Measurements from ENCODE around the gene SYTL2.
A peak's percentile ranks its signal among the peaks of the same experiment; 100 is the strongest.

SYTL2 gene

DNA sequence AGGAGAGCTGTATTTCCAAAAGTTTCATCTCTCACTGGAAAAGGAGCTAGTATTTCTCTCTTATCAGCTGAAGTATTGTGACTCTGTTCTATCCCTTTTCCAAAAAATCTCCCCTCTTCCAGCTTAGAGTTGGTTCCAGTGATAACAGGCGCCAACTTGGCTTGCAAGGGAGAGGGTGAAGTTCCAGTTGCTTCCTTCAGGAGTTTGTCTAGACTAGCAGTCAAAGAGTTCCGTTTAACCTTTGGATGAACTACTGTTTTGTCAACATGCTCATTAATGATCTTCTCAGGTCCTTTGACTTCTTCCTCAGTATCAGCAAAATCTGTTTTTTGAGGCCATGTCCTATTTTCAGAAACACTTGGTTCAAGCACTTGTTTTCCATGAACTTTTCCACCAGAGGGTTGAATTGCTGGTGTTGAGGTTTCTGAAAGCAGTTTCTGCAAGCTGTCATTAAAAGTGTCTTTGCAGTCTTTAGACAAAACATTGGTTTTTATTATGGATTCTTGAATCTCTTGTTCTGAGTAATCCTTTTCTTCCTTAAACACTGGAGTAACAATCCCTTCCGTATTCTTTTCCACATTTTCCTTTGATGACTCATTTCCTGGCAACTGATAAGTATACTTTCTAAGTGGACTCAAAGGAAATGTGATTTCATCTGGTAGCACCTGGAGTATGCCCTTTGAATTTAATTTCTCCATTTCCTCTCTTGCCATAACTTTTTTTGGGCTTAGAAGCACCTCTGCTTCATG, 85.3 kb downstream of the SYTL2 start:
- no peak for DNase-seq

DNA sequence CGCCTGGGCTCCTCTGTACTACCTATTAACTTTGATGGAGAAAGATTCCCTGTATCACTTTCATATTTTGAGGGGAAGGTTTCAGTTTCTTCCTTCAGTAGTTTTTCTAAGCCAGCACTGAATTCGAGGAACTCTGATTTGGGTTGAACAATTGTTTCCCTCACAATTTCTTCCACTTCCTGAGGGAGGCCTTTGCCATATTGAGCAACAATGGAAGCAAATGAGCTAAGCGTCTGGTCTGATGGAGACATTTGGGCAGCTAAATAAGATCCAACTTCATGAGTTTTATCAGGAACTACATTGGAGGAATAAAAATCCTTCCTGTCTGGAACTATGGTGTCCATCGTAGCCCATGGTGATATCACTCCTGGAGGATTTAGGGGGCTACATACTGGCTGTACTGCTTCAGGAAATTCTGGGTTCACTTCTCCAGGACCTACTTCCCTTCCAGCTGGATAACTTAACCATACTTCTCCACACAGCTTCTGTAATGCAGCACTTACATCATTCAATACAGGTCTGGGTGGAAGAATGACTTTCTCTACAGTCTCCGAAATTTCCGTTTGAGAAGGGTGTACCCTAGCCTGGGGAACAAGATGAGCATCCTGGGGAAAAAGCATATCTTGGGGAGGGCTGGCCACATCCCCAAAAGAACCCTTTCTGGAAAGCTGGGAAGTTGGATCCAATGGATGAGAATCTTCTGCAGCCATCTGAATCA, 86.0 kb downstream of the SYTL2 start:
- DNase-seq = no peak

DNA sequence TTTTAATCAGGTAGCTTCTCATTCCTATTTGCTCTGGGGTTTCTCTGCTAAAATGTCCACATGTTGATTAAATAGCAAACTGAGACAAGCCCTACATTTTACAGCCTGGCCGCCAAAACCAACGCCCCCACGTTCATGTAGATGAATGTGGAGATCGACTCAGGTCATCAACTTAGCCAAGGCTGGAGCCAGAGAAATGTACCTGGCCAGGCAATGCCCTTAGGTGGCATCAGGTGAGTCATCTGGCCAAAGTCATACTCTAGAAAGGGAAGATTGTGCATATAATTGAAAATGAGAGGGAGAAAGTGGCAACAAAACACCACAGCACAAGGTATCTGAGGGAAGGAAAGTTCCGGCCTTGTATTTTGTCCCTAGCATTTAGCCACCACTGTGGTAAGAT, 87.9 kb downstream of the SYTL2 start:
- DNase-seq = no peak

DNA sequence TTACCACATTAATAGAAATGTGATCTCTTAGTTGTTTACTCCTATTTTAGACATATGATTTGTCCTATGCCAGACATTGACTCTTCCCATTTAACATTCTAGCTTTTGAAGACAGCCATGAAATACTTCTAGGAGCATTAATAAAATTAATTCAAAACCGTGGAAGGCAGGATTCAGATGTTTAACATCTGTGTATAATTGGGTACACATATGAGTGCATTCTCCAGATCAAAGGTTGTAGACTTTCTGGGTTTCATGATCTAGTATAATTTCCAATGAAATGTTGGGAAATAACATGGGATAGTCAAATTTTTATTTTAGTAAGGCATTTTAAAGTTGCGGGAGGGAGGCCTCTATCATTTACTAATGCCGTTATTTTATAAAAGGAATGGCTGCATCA, 89.8 kb downstream of the SYTL2 start:
- no peak for DNase-seq

DNA sequence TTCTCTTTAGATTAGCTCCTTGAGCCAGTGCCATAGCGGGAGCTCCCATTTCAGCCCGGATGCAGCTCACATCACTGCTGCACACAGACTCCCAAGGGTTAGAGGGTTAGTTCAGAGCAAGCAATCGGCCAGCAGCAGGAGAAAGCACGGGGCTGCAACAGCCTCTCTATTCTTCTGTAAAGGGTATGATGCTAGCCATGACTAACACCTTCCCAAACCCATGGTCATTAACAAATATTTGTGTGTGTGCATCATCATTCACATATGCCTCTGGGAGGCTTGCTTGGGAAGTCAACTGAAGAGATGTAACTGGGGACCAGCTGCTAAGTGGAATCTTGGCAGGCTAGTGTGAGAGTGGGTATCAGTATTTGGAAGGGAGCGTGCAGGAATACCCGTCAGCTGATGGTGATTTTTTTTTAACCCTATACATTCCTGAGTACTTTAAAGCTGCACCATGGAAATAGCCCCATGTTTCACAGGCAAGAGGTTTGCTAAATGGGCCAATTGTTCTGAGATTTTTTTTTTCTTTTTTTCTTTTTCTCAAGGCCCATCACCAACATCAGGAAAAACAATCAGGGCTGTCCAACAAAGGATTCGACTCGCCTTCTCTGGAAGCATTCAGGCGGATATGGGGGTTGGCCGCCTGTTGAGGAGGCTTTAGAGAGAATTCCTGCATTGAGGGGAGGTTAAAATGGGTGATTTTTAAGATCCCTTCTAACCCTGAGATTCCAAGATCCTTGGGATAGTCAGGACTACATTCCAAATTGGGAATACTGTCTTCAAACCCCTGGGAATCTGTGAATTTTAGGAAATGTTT, 91.7 kb downstream of the SYTL2 start:
- DNase-seq = no peak

DNA sequence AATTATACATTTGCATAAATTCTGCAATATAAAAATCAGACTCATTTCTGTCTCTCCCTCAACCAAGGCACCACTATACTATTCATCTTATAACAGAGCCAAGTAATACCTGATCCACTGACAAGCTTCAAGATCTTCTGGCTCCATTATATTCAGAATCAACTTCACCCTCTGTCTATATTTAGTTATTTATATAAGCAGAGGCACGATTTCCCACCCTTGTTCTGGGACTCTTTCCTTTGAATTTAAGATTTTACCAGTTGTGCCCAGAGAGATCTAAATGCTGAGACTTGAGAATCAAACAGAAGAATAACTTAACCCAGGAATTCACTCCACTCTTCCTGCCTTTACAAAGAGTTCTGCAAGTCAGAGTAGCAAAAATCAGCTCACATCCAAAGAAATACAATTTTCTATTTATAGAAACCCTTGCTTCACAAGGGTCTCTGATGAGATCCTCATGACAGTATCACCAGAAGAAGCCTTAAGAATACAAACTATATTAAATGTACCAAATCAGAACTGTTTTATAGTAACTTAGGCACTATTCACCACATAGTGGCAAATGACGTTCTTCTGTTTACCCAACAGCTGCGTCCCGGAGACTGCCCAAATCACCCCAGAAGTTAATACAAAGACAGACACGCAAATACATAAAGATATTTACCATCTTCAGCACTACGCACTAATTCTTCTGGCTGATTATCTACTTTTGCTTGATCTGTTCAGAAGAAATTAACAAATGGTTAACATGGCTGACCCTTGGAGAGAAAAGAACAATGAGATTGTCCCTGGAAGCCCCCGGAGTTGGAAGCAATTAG, 92.6 kb downstream of the SYTL2 start:
- peak; percentile 9 for DNase-seq

DNA sequence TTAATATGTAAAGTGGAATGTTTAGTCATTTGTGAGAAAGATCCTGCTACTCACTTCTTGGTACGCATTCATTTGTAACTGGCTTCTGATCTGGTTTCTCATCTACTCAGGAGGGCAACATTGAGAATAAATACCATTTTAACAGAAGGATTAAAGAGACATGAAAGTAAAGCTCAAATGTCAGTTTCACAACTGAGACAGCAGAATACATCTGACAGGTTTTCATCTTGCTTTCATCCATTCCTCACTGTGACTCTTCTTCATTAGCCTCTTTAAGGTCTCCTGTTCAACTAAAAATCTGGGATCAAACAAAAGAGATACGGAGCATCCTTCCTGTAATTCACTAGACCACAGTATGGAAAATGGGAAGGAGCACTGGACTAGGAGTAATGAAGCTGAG, 93.5 kb downstream of the SYTL2 start:
- DNase-seq = no peak

DNA sequence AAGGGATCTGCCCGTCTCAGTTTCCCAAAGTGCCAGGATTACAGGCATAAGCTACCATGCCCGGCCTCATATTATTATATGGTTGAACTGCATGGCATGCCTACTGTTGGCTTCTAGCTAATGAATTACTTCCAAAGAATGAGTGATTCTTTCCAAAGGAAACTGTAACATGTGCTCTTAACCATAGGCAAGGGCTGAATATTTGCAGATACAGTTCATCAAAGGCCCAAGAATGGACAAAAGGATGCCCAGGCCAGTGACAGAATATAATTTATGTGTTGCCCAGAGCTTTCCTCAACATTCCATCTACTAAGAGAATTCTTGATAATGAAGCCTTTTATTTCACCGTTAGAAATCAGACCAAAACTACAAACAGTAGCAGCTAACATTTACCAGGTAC, 98.0 kb downstream of the SYTL2 start:
- no peak for DNase-seq

DNA sequence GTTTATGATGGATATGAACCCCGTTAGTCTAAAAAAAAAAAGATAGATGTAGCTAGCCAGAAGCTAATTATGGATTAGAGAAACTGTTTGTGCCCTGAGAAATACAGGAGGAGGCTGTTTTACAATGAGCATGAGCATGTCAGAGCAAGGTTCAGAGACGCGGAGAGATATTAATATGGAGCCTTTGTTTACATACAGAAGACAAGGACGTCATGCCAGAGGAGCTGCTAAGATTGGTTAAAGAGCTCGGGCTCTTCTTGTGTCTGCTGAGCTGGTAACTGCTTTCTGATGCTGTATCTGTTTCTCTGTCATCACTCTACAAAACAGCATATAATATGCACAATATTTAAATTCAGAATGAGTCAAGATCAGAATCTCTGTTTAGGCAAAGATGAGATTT, 100.0 kb downstream of the SYTL2 start:
- no peak for DNase-seq

DNA sequence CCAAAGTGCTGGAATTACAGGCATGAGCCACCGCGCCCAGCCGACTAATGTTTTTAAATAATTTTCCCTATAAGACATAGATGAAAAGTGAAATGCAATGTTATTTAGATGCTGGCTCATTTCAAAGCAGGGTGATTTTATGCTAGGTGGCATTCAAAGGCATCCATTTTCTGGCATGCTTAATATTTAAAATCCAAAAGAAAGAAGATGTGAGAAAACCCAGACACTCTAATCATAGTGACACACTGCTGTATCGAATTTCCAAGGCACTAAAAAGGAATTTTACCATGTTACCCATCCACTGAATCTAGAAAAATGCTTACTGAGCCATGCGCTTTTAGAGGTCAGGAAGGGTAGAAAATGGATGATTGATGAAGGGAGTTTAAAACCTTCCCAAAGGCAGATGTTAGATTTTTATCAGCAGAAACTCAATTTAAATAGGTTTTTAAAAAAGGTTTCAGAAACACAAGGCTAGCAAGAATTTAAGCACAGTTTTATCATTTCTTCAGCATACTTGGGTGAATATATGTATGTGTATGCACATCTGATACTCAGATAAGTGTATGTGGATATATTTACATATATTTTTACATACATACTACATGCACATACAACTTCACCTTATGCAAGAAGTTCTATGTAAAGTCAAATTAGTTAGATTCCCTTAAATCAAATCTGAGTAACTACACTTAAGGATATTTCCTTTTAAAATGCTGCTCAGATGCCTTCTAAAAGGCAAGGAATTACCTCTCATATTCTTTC, 100.8 kb downstream of the SYTL2 start:
- no peak for DNase-seq

DNA sequence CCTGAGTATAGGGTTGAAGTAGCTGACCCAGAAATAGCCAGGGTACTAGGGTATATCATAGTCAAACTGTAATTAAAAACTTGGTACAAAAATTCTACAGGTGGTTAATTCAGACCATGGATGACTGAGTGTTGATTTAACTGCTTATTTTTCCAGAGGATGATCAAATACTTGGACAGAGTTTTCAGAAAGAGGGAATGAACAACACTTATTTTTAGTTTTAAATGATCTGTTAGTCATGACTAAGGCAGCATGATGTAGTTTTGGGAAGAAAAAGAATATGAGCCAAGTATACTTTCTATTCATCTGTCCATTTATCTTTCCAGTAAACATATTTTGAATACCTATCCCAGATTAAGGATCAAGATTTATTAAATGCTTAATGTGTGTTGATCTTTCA, 105.1 kb downstream of the SYTL2 start:
- no peak for DNase-seq

DNA sequence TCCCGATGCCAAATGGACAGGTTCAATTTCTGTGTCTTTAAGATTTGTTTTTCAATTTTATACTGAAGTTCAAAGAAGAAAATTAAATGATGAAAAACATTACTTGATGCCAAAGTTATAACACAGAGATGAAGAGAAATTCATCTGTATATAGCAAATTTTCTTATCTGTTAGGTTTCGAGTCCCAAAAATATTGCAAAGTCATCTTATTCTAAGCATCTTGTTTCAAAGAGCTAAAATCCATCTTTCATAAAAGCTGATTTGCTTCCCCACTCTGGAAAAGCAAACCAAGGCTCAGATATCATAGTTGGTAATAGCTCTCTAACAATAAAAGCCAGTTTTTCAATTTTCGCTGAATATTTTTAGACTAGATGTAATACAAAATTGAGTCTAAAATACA, 106.0 kb downstream of the SYTL2 start:
- DNase-seq = no peak

DNA sequence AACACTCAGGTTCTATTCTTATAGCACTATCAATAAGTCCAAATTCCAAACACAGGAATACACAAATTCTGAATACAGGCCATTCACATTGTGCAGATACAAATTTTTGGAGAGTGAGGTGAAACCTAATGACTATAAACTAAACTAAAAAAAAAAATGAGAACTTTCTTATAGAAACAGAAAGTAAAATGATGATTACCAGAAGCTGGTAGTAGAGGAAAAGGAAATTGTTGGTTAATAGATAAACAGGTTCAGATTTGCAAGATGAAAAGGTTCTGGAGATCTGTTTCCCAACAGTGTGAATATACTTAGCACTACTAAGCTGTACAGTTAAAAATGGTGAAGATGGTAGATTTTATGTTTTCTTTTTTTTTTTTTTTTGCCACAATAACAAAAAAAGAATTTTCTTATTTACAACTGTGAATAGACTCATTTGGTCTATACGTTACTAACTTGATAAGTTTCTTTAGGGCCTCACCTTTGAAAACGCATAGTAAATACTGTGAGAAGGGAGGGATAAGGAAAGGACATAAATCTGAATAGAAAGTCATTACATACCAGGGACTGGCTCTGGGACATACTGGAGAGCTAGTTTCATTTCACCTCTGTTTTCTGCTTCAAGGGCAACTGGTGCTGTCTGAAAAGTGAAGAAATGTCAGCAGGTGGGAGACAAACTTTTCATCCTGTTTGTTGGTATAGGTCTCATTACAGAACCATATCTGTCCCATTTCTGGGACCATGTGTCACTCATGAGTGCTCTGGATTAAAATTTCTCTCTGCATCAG, 110.8 kb downstream of the SYTL2 start:
- DNase-seq = no peak

DNA sequence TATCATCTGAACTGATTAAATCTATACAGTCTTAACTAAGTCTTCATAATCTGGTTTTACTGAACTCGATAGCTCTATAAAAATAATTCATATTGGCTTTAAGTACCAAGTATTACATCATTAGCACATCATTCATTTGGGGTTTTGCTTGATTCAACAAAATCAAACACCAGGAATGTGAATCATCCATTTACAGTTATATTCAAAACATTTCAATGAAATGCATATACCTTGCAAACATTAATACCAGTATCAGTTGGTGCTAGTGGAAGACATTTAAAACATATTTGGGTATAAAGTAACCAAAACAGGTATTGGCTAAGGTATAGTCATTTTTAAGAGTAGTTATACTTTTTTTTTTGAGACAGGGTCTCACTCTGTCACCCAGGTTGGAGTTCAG, 112.7 kb downstream of the SYTL2 start:
- no peak for DNase-seq

DNA sequence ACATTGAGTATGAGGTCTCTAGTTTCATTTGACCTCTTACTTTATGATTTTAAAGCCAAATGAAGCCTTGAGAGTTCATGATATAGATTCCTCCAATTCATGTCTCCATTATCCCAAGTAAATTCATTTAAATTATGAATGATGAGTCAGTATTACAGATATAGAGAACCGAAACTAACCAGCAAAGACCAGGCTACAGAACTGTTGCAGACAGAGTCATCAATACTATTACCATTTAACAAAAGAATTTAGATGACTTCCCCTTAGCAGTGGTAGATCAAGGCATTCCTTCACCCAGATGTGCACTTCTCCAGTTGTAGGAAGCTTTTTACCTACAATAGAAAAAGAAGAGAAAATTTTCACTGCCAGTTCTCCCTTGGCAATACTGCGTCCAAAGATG, 113.2 kb downstream of the SYTL2 start:
- no peak for DNase-seq

DNA sequence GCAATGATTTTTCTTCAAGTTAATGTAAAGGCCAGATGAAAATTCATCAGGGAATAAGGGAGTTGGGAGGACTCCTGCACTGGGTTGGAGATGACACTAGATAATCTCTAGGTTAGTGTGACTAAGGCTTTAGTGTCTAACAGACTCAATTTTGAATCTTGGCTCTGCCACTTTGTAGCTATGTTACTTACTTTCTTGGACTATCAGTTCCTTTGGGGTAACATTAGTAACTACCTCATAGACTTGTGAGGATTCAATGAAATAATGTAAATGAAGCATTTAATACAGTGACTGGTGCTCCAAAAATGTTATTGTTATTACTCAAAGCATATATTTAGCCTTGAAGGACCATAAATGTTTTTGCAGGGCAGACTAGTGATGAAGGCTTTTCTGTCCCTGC, 115.4 kb downstream of the SYTL2 start:
- DNase-seq = no peak

DNA sequence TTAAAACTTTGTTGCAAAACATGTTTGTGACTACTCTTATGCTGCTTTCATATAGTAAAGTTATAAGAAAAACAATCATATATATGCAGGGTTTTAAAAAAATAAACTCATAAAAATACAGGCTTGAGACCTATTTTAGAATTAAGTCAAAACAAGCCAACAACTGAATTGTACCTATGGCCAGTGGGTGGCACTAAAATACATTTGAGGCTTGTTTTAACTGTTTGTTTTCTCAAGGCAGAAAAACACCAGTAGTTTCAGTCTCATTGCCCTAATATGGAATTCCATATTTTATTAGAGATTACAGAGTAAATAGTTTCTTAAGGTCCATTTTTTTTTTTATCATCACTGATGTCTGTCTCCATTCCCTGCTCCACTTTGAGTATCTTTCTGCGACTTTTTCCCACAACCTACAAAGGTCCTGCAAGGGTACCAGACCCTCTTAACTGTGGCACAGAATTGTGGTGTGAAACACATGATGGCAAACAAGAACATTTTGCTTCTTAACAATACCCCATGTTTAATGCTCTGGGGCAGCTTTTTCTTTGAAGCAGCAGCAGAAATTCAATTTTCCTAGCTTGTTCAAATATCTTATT, 116.5 kb downstream of the SYTL2 start:
- no peak for DNase-seq

DNA sequence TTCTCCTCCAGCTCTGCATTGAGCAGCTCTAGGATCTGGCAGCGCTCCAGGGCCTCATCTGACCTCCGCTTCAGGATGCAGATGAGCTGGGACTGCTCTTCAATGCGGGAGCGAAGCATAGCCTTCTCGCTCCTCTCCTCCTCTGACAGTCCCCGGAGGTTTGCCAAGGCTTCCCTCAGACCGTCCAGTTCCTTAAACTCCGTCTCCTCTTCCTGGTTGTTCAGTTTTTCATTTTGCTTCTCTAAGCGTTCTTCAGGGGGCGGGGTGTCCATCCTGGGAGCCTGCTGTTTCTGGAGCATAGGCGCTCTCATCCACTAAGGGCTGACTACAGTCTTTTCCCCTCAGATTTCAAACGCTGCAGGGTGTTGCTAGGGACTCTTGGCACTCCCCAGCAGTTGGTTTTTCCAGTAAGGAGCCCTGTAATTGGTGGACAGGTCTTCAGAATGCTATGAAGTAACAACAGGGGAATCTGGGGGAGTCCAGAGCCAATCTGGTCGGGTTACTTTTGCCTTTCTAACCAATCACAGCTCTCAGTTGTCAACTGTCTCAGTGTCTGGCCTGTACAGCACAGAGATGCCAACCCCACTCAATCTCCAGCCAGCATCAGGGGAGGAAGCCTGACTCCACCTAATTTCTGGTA, 125.0 kb downstream of the SYTL2 start, which contains the start of gene CCDC89:
Gene CCDC89, minus strand, starts transcription at position 376 of the 640 bp plus-strand sequence. Its CDS starts 65 bp downstream, at position 311.
- DNase-seq = no peak

DNA sequence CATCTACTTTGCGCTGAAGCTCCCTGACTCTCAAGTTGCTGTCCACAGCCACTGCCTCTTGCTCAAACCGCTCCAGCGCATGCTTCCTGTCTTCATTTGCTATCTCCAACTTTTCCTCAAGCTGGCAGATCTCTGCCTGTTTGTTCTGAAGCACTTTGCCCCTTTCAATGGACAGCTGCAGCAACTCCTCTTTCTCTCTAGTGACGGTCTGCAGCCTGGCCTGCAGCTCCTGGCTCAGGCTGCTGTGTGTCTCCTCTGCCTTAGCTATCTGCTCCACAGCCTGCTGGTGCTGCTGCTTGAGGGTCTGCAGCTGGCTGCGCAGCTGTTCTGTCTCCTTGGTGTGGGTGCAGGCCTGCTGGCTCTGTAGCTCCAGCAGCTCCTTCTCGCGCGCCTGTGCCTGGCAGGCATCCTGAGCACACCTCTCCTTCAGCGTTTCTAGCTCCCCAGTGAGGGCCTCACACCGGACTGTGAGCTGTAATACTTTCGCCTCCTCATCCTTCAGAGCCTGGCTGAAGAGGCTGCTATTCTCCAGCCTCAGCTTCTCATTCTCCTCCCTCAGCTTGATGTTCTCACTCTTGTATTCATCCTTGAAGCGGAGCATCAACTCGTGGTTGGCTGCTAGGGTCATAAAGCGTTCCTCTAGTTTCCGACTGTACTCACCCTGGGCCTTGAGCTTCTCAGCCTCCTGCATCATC, 125.7 kb downstream of the SYTL2 start:
- DNase-seq = no peak
